ENCODE data around the gene LRIG3. TPM values are rescaled to one million over a fixed set of nuclear protein-coding genes. Genes with fewer than 3 reads are reported as not detected.

LRIG3 gene
- total and polyA plus RNA-seq, 4 donors, result 6.5 to 111 (median 22.1) TPM

DNA sequence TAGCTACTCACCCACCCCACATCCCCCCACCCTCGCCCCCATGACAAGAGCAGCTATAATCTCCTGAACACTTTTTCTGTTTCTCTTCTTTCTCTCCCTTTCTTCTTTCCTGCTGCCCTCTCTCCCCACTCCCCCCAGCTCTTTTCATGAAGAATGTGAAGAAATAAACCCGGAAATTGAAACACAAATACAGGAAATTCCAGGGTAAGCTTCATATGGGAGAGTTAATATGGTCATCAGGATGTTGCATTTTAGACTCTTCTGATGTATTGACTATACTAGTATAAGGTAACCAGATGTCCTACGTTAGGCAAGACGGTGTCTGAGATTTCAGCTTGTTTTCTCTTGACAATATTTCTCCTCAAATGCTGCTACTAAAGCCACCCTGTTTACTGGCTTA is 41.6 kb upstream of the LRIG3 start:
- Histone ChIP-seq H3K27ac (ENCODE audit: low read depth in 1 of 2, low read length in 1 of 2) (no peak overlapping the region), H3K9me3 (ENCODE audit: control insufficient read depth in 4 of 4, insufficient read depth in 3 of 4, low read length in 3 of 4) (no peaks in the 10 kb centered on the region), H3K36me3 (ENCODE audit: control insufficient read depth in 4 of 4, insufficient read depth in 4 of 4, low read length in 4 of 4) (no peaks in the 10 kb centered on the region), H3K9ac (ENCODE audit: insufficient read depth in 1 of 2, low read length in 2 of 2) (no peak overlapping the region), H3K4me3 (no peak overlapping the region), H3K27me3 (ENCODE audit: control insufficient read depth in 3 of 3, insufficient read depth in 3 of 3, low read length in 2 of 3) (no peaks in the 10 kb centered on the region), H3K4me1 (ENCODE audit: control insufficient read depth in 5 of 5, insufficient read depth in 5 of 5, low read length in 5 of 5) (no peaks in the 10 kb centered on the region)
- TF ChIP-seq, protein P1, sequence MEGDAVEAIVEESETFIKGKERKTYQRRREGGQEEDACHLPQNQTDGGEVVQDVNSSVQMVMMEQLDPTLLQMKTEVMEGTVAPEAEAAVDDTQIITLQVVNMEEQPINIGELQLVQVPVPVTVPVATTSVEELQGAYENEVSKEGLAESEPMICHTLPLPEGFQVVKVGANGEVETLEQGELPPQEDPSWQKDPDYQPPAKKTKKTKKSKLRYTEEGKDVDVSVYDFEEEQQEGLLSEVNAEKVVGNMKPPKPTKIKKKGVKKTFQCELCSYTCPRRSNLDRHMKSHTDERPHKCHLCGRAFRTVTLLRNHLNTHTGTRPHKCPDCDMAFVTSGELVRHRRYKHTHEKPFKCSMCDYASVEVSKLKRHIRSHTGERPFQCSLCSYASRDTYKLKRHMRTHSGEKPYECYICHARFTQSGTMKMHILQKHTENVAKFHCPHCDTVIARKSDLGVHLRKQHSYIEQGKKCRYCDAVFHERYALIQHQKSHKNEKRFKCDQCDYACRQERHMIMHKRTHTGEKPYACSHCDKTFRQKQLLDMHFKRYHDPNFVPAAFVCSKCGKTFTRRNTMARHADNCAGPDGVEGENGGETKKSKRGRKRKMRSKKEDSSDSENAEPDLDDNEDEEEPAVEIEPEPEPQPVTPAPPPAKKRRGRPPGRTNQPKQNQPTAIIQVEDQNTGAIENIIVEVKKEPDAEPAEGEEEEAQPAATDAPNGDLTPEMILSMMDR (IDR thresholded peaks at IDR 0.05; ENCODE audit: control extremely low read depth, extremely low read depth), result no peak
- ATAC-seq (ENCODE audit: insufficient read depth, low FRiP score), result no peak
- WGBS, 2 donors, result 54 to 61% methylated on average over 4 of the region's 4 CpGs
- DNase-seq, result no peak

DNA sequence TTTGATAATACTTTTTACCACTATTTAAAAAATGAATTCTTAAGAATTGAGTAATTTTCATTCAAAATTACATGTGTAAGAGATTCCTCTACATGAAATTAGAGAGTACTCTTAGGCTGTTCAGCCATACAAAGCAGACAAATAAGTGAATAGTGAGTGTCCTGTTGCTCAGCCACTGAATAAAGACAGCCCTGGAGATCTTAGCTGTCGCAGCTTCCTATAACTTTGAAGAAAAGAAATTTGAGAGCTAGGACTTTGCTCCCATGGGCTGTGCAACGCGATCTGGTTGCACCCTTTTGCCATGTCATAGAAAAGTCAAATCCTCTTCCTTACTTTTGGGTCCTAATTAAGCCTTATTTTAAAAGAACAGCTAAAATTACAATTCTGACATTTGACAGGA is 40.9 kb upstream of the LRIG3 start:
- Histone ChIP-seq H3K4me1 (ENCODE audit: control insufficient read depth in 5 of 5, insufficient read depth in 5 of 5, low read length in 5 of 5) (no peaks in the 10 kb centered on the region), H3K4me3 (no peak overlapping the region), H3K36me3 (ENCODE audit: control insufficient read depth in 4 of 4, insufficient read depth in 4 of 4, low read length in 4 of 4) (no peaks in the 10 kb centered on the region), H3K27ac (ENCODE audit: low read depth in 1 of 2, low read length in 1 of 2) (no peak overlapping the region), H3K9ac (ENCODE audit: insufficient read depth in 1 of 2, low read length in 2 of 2) (no peak overlapping the region), H3K9me3 (ENCODE audit: control insufficient read depth in 4 of 4, insufficient read depth in 3 of 4, low read length in 3 of 4) (no peaks in the 10 kb centered on the region), H3K27me3 (ENCODE audit: control insufficient read depth in 3 of 3, insufficient read depth in 3 of 3, low read length in 2 of 3) (no peaks in the 10 kb centered on the region)
- DNase-seq (no peak), ATAC-seq (ENCODE audit: insufficient read depth, low FRiP score) (no peak)
- TF ChIP-seq, protein P1 (IDR thresholded peaks at IDR 0.05; ENCODE audit: control extremely low read depth, extremely low read depth), result no peak
- 80 to 87% methylated on average over 3 of the region's 3 CpGs for WGBS, 2 donors

DNA sequence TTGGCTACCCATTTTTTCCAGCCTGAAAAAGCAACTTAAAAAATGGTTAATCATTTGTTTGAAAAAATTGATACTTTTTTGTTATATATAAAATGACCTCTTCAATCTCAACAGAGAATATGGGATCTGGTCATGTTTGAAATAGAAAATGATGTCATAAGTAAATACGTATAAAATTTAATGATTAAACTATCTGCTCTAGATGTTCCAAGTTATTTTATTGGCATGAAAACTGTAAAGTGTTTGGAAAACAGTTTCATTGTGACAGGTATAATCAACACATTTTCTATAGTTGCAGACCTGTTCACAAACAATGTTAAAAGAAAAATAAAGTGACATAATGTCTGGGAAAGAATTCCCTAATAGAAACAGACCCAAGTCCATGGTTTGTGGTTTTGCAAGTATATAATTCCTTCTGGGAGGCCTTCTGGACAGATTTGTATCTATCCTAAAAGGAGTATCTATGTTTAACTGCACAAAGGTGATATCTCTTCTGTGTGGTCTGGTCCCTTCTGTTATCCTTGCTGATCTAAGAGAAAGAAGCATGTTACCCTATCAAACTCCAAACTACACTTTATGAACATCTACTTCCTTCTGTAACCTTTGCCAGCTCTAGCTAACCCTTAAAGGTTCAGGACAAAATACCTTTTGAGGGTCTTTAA is 39.5 kb upstream of the LRIG3 start:
- DNase-seq (no peak), ATAC-seq (ENCODE audit: insufficient read depth, low FRiP score) (no peak)
- no peak overlapping the region for H3K9ac ChIP-seq (ENCODE audit: insufficient read depth in 1 of 2, low read length in 2 of 2)
- H3K36me3 ChIP-seq (ENCODE audit: control insufficient read depth in 4 of 4, insufficient read depth in 4 of 4, low read length in 4 of 4), result no peaks in the 10 kb centered on the region
- H3K9me3 ChIP-seq (ENCODE audit: control insufficient read depth in 4 of 4, insufficient read depth in 3 of 4, low read length in 3 of 4), result no peaks in the 10 kb centered on the region
- no peak overlapping the region for H3K4me3 ChIP-seq
- H3K27ac ChIP-seq (ENCODE audit: low read depth in 1 of 2, low read length in 1 of 2), result no peak overlapping the region
- WGBS, 2 donors, result 81 to 88% methylated on average over 1 of the region's 1 CpG
- H3K4me1 ChIP-seq (ENCODE audit: control insufficient read depth in 5 of 5, insufficient read depth in 5 of 5, low read length in 5 of 5), result no peaks in the 10 kb centered on the region
- H3K27me3 ChIP-seq (ENCODE audit: control insufficient read depth in 3 of 3, insufficient read depth in 3 of 3, low read length in 2 of 3), result no peaks in the 10 kb centered on the region
- TF ChIP-seq, protein P1 (IDR thresholded peaks at IDR 0.05; ENCODE audit: control extremely low read depth, extremely low read depth), result no peak

DNA sequence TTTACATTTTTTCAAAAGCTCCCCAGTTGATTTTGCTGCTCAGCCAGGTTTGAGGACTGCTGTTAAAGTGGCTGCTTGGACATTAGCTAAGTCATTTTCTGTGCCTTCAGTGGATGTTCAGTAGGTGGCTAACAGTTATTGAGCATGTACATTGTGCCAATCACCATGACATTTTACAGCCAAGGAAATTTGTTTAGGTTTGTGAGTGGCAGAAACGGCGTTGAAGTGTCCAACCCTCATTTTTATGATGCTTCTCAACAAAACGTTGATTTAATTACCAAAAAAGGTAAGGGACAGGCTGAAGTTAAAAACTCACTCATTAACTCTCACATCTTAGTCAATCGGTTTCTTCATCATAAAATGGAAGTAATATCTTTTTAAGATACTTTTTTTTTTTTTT is 37.0 kb upstream of the LRIG3 start:
- DNase-seq (no peak), ATAC-seq (ENCODE audit: insufficient read depth, low FRiP score) (no peak)
- 88% methylated on average over 4 of the region's 4 CpGs for WGBS, 2 donors

More for the DNA sequence above, 37.0 kb upstream of the LRIG3 start:
- Histone ChIP-seq H3K36me3 (ENCODE audit: control insufficient read depth in 4 of 4, insufficient read depth in 4 of 4, low read length in 4 of 4) (no peaks in the 10 kb centered on the region), H3K4me3 (no peak overlapping the region), H3K27ac (ENCODE audit: low read depth in 1 of 2, low read length in 1 of 2) (no peak overlapping the region), H3K27me3 (ENCODE audit: control insufficient read depth in 3 of 3, insufficient read depth in 3 of 3, low read length in 2 of 3) (no peaks in the 10 kb centered on the region), H3K9ac (ENCODE audit: insufficient read depth in 1 of 2, low read length in 2 of 2) (no peak overlapping the region), H3K9me3 (ENCODE audit: control insufficient read depth in 4 of 4, insufficient read depth in 3 of 4, low read length in 3 of 4) (peaks cover 0 to 2% (median 0%) of the 10 kb centered on the region in 4 donors), H3K4me1 (ENCODE audit: control insufficient read depth in 5 of 5, insufficient read depth in 5 of 5, low read length in 5 of 5) (no peaks in the 10 kb centered on the region)
- TF ChIP-seq, protein P1 (IDR thresholded peaks at IDR 0.05; ENCODE audit: control extremely low read depth, extremely low read depth), result no peak
